ENCODE data around the gene MAPK4.

MAPK4 gene

DNA sequence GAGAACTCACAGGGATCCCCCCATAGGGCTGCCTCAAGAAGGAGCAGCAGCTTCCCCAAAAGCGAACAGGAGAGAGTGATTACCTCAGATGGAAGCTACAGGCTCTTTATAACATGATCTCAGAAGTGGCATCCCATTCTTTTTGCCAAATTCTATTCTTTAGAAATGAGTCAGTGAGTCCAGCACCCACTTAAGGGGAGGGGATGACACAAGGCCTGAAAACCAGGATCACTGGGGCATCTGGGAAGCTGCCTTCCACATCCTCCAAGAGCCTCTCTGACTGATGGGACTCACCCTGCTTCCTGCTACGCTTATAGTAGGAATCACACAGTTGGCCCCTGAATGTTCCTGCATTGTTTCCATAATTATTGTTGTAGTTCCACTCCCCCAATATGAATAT is 96.5 kb downstream of the MAPK4 start:
- no peak for DNase-seq

DNA sequence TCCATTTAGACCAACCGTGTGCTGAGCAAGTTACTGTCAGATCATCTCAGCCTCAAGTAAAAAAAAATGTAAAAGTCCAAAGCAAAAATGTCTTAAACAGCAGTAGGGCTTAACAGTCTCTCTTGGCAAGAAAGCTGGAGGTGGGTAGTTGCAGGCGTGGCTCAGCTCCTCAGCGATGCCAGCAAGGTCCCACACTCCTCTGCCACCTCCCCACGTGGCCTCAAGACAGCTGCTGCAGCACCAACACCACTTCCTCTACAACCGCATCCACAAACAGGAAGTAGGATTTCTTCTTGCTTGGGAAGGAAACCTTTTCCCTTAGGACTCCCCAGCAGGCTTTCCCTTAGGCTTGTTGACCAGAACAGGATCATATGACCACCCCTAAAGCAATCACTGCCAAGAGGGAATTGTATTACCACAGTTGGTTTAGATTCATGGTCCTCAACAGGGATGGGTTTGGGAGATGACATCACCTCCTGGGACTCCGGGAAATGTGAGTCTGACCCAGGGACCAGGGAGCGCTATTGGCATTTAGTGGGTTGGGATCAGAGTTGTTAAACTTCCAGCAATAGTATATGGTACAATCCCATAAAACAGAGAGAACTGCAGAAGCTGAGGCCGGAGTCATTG is 97.1 kb downstream of the MAPK4 start:
- no peak for DNase-seq

DNA sequence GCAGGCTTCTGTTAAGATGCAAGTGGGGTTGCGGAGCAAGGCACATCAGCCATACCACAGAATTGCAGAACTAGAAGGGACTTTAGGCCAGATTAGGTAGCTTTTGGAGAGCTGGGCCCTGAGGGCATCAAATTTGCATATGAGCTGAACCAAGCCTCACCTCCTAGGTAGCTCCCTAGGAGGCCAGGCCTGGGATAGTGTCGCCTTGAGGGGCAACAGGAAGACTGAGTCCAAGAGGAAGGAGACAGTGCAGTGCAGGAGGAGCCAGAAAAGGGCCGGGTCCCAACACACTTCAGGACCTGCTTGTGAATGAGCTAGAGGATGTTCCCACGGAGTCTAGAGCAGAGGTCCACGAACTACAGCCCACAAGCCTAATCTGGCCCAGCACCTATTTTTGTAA is 98.7 kb downstream of the MAPK4 start:
- no peak for DNase-seq

DNA sequence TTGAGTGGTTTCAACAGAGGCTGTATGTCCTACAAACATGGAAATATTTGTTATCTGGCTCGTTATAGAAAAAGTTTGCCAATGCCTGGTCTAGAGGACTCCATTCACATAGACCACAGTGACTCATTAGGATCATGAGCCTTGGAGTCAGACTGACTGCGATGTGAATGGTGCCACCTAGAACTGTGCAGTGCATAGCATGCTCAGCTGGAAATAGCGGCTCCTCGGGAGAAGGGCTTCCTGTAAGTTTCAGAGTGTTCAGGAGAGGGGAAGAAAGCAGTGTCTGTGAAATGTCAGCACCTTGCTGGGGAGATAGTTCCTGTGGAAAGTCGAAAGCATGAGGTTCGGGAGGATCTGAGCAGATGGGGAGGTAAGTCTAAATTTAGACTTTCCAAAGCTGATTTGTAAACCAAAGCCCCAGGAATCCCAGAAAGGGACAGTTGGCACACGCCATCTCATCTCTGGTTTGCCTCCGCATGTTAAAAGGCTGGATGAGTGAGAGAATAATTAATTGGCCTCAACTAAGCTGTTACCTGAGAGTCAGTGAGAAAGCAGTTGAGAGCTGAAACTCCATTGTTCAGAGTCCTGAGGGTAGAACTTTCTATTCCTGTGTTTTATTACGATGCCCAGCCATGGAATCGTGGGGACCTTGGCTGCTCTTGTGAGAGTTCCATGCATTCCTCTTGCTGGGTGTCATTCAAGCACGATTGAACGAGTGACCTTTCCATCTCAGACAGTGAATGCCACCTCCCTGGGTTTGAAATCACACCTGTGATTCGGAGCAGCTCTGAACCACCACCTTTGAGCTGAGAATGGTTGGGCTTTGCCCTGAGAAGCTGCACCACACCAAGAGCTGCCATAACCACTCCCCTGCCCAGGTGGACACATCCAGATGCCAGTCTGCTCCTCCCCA is 99.5 kb downstream of the MAPK4 start:
- DNase-seq = no peak

DNA sequence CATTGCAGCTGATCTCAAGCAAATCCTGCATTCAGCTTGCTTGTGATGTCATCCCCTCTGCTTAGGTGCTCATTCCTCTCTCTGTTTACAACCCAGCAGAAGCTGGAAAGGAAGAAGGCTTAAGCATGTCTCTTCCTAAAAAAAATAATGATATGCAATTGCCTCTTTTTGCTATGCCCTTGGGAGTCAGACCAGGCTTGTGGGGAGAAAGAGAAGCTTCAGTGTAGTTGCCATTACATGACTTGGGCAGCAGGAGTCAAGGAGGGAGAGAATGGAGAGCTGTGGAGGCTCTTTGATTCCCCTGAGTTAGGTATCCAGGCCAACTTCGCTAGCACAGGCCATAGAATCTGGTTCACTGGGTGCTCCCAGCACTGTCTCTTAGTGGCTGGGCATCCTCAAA is 101.1 kb downstream of the MAPK4 start:
- DNase-seq = no peak

DNA sequence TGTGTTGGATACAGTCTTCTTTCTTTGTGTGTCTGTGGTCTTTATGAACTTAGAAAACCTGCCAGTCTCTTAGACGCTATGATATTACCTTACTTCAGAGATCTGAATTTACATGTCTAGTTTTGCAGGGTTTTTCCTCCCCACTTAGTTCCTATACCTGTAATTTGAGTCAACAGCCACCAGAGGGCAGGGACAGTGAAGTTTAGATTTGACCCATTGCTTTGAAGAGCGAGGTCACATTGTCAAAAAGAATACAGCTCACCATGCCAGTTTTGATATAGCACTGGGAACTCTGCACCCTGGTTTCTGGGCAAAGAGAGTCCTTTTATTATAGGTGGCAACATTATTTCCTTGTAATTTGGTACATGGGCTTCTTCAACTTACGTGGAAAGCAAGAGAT is 102.3 kb downstream of the MAPK4 start:
- DNase-seq = no peak

DNA sequence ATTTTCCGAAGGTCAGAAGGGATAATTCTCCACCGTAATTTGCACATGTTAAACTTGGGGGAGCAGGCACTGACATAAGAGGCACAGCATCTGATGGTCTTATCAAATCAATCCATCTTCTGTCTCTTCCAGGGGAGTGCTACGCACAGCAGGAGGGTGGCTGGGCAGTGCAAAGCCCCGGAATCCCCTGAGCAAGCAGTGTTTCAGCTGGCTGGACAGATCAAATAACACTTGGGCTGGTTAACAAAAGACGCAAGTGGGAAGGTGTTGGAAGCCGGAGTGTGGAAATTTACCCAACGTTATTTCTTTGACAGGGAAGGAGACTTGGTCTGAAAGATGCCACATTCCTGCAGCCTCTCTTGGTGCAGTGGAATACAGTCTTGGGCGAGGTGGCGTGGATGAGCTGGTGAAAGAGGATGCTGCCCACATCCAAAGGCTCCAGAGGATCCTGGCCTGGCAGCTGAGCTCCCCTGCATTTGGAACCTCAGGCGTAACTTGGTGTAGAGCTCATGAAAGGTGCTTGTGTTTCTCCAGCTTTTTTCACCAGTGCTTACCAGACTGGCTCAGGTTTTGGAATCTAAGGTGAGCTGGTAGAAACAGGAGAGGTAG is 103.0 kb downstream of the MAPK4 start:
- DNase-seq = no peak

DNA sequence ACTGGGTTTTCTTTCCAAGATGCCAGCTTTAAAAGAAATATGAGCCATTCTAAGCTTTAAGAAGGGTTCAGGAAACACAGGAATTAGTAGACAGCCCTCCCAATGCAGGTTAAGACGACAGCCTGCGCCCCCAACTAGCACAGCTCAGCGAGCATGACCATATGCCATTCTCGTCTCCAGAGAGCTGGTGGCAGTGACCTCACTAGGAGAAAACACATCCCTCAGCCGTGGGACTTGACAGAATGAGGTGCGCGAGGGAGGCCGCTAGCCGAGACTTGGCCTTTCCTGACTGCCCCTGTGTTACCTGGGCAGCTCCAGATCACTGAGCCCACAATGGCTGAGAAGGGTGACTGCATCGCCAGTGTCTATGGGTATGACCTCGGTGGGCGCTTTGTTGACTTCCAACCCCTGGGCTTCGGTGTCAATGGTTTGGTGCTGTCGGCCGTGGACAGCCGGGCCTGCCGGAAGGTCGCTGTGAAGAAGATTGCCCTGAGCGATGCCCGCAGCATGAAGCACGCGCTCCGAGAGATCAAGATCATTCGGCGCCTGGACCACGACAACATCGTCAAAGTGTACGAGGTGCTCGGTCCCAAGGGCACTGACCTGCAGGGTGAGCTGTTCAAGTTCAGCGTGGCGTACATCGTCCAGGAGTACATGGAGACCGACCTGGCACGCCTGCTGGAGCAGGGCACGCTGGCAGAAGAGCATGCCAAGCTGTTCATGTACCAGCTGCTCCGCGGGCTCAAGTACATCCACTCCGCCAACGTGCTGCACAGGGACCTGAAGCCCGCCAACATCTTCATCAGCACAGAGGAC is 103.9 kb downstream of the MAPK4 start:
- no peak for DNase-seq

DNA sequence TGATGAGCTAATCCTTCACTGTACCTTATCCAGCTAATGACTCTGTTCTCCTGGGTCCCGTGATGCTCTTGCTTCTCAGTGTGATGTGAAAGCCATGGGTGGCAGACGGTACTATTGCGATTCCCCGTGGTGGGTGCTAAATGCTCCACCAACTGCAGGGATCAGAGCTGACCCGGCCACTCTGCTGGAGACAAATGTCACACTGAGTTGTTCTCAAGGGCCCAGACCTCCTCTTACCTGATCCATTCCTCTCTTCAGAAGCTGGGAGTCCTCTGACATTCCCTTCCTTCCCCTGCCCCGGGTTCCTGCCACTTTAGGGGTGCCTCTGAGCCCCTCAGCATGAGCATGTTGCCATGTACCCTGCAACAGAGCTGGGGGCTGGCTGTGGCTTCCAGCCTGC is 105.1 kb downstream of the MAPK4 start:
- DNase-seq = no peak

DNA sequence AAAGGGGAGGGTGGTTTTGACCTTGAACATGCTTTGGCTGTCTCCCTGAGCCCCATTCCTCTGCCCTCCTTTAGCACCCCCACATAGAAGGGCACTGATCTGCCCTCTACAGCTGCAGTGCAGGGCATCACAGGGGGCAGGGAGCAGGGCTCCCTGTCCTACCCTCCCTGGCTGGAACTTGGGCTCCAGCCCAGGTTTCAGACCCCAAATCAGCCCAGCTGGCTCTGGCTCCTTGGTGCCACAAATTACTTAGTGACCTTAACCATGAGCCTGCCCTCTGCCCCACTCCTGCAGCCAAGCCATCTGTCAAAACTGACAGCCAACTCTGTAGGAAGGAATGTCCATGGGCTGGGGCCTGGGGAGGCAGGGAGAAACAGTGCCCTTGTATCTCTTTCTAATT is 105.6 kb downstream of the MAPK4 start:
- no peak for DNase-seq

DNA sequence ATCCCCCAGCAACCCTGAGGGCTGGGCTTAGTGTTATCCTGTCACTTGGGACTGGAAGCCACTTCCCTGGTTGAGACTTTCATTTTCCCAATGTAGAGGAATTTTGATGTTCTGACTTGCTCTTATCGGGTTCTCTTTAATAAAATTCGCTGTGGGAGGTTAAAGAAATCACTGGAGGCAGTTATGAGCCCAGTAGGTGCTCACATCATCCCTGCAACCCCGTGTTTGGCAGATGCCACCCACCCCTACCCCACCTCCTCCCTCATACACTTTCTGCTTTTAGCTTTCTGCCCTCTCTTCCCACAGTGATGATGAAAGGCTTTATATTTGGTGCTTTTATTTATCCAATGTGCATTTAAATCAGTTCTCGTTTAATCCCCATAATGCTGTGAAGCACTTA is 106.6 kb downstream of the MAPK4 start:
- DNase-seq = no peak

DNA sequence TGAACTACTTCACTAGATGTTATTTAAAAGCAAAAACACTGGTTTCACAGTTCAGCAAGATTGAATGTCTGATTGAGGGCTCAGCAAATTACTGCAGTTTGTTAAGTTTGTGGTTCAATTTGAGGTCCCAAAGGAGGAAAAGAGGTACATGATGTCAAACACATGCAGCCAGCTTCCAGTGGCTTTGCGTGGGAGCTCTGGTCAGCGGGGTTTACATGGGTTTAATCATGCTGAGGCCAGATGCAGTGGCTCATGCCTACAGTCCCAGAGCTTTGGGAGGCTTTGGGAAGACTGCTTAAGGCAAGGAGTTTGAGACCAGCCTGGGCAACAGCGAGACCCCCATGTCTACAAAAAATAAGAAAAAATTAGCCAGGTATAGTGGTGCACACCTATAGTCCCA is 111.5 kb downstream of the MAPK4 start:
- no peak for DNase-seq

DNA sequence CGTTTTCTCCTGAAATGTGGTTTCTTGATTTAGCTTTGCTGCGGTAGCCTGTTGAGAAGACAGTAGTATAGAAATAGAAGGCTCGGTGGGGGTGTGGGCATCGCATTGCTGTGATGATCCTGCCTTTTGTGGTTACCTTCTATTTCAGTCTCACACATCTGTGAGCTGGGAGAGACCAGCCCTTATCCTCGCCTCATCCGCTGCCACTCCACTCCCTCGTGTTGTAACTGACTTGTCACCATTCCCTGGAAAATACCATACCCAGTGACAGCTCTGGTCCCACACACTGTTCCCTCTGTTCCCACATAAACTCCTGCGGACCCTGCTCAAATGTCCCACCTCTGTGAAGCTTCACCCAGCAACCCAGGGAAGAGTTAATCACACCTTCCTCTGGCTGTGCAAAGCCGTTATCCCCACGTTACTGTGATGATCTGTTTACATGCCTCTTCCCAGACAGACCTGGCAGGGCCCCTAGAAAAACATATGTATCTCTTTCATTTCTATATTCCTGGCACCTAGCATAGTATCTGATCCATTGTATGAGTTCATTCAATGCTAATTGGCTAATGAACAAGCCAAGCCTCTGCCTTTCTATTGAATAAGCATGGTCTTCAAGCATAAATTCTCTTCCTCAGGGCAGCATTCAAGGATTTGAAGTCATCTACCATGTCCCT is 114.6 kb downstream of the MAPK4 start:
- DNase-seq = no peak

DNA sequence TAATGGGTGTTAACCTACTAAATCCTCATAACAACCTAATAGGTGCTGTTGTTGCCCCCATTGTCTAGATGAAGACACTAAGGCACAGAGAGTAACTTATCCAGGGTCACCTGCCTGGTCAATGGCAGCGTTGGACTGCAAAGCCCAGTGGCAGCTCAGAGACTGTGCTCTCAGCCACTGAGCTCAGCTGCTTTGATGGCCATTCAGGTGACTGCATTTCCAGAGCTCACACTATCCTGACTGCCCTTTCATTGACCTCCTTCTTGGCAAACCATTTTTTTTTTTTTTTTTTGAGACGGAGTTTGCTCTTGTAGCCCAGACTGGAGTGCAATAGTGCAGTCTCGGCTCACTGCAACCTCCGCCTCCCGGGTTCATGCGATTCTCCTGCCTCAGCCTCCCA is 115.2 kb downstream of the MAPK4 start:
- DNase-seq = no peak

DNA sequence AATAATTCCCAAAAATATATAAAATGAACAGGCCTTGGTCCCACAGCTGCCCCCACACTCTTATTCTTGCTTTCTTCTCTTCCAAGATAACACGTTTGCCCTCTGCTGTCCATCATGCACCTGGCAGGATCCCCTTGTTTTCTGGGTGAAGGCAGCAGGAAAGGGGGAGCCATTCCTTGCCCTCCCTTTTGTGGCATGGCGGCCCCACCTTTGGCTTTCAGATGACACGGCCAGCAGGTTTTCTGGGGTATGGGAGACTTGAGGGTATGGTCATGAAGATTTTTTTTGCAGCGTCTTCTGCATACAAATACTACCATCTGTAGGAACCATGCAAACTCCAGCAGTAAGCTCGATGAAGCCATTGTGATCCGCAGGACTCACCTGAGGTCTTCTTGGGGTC is 118.8 kb downstream of the MAPK4 start:
- no peak for DNase-seq

DNA sequence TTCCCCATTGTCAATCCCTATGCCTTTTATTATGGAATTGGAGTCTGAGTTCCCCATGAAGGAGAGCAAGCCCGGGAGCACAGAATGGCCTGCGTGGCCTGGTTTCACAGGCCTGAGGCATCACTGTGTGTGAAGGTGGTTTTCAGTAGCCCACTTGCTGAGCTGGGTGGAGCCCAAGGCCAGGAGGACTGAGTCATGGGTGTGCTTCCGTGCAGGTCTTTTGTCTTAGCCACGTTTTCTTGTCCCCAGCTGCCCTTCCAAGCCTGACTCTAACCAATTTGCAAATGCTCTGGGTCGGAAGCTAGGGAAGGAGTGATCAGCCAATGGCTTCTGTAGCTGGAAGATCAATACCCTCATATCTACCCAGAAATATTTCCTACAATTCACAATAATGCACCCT is 119.2 kb downstream of the MAPK4 start:
- no peak for DNase-seq

DNA sequence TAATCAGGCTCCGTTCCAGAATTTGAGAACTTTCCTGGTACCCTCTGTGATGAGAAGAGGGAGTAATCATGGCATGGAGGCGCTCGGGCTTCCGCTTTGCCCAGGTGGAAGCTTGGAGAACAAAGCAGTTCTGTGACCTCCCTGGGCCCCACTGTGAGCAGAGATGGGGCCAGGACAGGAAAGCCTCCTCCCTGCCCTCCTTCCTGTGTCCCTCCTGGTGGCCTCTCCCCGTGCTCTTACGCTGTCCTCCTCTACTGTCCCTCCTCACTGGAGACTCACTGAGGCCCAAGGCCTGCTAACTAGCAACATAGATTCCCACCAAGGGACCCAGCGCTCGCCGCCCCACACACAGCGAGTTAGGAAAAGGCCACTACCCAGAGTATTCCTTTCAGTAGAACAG is 119.8 kb downstream of the MAPK4 start:
- DNase-seq = no peak

DNA sequence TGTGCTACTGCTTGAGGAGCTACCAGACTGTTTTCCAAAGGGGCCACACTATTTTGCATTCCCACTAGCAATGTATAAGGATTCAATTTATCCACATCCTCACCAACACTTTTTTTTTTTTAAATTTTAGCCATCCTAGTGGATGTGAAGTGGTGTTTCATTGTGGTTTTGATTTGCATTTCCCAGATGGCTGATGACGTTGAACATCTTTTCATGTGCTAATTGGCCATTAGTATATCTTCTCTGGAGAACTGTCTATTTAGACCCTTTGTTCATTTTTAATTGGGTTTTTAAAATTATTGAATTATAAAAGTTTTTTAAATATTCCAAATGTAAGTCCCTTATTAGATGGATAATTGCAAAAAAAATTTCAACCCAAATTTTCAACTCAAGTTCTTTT is 121.1 kb downstream of the MAPK4 start:
- DNase-seq = no peak

DNA sequence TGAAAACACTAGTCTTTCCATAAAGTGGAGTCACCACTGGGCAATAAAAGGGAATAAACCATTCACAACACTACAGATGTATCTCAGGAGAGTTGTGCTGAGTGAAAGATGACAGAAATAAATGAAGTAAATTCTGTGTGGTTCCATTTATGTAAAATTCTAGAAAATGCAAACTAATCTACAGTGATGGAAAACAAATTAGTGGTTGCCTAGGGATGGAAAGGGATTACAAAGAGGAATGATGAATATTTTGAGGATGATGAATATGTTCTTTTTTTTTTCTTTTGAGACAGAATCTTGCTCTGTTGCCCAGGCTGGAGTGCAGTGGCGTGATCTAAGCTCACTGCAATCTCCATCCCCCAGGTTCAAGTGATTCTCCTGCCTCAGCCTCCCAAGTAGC is 123.0 kb downstream of the MAPK4 start:
- no peak for DNase-seq

DNA sequence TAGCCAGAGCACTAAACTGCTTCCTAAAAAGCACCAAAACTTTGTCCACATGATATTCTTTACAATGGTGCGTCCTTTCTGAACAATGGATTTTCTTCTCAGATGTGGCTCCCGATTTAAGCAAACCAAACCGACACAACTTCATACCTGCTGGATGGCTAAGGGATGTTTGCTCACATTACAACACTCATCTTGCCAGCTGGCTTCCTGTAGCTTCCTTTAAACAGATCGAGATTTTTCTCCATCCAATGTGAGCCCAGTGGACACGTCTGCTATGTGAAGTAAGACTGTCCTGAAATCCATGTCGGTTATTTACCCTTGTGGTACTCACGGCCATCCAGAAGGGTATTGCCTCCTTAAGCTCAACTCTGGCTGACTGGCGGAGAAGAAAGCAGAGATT is 126.5 kb downstream of the MAPK4 start:
- DNase-seq = no peak

DNA sequence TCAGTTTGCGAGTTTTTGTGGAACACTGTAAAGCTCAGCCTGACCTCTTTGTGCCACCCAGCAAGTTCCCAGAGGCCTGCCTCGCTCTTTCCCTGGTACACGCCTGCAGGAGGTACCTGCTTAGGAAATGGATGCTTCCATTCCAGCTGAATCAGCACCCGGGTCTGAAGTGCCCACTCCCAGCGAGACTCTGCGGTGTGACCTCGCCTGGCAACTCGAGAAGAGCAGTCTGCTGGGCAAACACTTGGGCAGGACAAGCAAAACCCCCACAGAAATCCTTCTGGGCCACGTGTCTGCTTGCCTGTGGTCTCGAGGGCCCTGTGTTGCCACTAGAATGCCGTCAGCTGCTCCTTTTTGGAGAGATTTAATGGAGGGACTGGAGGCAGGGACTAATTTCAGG is 127.6 kb downstream of the MAPK4 start:
- no peak for DNase-seq

DNA sequence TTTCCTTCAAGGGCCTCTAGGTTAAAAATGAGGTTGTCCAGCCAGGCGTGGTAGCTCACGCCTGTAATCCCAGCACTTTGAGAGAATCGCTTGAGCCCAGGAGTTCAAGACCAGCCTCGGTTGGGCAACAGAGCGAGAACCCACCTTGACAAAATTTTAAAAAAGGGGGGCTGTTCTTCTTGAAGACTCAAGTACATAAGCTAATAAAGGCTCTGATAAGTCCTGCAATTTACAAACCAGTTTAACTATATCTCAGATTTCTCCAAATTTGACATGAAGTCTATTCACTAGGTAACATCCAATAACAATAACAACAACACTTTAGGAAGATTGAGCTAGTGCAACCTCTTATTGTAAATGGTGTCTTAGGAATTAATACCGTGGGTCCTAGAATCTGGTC is 129.7 kb downstream of the MAPK4 start:
- DNase-seq = no peak

DNA sequence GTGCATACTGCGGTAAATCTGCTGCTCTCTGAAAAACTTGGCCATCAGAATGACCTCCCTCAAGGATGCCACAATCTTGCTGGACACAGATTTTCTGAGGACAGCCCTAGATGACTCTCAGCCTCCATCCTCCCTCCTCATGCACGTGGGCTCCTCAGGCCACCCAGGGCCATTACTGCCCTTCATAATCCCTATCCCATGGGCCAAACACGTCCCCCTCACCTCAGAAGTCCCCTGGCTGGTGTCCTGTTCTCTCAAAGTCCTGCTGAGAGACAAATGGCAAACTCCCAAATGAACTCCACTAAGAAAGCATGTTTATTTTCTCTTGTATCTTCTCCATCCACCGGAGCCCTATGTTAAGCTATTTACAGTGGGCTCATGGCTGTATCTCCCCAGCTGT is 134.3 kb downstream of the MAPK4 start:
- DNase-seq = no peak

All from activated gamma-delta T cell (primary cell).